GM10847 (cell line): ENCODE measurements around the gene XIRP2.

Source experiments
- POLR2A ChIP-seq: IDR thresholded peaks from 2 replicates; pipeline ENCODE4 v1.6.1; 2011; ENCODE audit not compliant: insufficient read length; ENCODE audit errors: extremely low read depth

Gene XIRP2

DNA sequence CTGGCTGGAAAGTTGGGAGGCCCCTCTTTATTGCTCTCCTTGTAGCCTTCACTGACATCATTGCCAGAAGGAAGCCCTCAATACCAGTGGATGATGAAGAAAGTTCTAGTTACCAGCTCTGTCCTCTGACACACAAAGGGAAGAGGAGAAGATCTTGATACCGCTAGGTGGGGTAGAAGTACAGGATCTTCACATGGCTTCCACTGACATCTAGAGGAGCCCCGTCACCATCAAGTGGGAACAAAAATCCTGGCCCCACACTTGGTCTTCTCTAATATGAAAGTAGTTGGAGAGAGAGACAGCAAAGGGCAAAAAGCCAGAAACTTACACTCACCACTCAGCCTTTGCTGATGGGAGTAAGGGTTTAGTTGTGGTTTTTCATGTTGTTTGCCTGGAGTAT lies 12.4 kb downstream of the XIRP2 start:
- TF ChIP-seq POLR2A = no peak

DNA sequence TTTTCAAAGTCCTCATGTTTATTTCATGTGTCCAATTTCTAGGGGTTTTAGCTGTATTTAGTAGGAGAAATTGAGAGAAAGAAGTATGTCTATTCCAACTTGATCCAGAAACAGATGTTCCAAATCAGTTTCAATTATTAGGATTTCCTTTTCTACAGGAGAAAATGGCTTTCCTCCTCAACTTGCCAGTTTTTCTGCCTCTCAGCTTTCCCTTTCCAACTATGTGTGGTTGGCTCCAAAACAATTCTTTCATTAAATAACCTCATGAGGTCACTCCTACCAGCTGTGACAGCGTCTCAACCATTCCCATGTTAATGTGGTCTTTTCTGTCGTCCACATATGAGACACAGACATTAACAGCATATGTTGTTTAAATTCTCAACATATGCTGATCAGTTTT lies 13.1 kb downstream of the XIRP2 start:
- TF ChIP-seq POLR2A = no peak

DNA sequence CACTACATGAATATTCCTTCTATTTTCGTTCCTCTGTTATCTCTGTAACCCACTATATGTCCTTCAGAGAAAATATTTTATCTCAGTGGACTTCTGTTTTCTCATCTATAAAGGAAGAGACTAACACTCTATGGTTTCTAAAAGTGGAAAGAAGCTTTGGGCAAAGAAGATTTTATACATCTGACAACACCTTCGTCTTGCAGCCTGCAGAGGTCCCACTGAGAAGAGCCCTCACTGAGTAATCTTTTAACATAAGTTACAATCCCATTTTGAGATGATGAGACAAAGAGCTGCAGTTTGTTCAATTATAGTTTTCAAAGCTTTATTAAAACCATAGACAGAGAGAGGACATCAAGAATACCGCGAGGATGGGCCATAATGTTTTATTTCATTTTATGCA lies 28.7 kb downstream of the XIRP2 start:
- TF ChIP-seq POLR2A = no peak

DNA sequence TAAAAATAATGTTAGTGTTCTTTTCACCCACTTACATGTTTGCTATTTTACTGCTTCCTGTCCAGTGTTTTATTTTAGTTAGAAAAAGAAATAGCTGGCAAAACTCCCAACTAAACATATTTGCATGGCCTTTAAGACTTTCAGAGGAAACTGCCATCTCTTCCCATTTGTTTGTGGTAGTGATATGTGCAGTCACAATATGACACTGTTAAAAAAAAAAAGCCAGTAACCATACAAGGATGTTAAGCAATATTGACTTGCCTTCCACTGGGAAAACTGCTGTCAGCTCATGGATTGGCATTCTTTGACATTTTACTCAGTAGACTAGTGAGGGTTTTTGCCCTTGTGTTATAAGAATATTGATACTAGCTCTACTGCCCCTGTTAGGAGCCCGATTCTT lies 29.1 kb downstream of the XIRP2 start:
- no peak for TF ChIP-seq POLR2A

DNA sequence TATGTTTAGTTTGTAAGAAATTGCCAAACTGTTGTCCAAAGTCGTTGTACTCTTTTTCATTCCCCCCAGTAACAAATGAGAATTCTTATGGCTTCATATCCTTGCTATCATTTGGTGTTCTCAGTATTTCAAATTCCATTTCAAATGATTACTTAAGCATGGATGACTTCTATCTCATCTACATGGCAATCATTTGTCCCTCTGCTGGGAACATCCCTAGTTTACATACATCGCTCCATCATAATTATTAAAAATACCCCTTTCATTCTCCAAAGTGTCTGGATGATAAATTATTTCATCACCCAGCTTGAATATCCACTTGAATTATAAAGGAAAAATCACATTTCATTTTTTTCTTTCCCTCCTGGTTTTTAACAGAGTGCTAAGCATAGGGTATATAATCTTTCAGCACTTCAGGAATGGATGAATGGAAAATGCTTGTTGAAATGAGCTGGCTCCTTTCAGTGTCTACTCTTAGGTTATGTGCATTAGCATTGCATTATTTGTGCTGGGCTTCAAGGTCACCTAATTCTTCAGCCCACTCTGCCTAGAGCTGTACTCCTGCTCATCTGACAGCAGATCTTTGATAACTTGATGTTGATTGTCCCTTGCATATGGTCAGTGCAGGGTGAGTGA lies 33.1 kb downstream of the XIRP2 start:
- no peak for TF ChIP-seq POLR2A

DNA sequence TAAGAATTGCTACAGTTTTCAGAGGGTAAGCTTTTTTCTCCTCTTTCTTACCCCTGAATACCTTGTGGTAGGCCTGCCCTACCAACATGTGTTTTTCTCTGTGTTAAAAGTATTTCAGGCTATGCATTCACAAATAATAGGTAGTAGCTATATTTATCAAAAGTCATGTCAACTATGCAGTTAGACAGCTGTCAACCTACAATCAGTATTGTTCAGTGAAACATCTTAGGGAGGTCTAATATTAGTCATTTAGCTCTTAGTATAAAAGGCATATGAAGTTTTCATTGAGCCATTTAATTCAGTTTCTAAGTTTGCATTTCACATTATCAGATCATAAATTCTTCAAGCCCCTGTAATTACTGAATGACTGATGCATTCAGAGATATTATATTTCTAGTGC lies 36.7 kb downstream of the XIRP2 start:
- no peak for TF ChIP-seq POLR2A

DNA sequence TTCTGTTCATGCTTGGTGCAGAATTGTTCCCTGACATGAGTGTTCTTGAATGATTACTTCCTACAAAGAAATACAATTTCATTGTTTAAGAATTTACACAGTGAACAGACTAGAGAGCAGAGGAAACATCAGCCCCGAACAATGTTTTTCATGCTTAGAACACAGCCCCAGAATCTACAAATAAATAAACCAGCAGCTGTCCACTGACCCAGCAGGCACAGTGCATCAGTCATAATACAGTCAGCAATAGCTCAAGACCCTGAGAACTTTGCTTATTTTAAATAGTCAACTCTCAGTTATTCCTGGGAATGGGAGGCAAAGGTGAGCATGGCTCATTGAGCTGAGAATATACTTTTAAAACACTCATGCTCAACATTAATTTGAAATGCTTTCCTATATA lies 38.4 kb downstream of the XIRP2 start:
- TF ChIP-seq POLR2A = no peak

DNA sequence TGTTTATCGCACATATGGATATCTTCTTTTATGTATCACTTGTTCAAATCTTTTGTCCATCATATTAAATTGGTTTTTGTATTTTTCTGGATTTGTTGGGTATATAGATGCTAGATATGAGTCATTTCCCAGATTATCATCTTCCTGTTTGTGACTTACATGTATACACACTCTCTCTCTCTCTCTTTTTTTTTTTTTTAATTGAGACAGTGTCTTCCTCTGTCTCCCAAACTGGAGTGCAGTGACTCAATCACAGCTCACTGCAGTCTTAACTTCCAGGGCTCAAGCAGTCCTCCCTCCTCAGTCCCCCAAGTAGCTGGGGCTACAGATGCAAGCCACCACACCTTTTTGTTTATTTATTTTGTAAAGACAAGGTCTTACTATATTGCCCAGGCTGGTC lies 43.8 kb downstream of the XIRP2 start:
- no peak for TF ChIP-seq POLR2A

DNA sequence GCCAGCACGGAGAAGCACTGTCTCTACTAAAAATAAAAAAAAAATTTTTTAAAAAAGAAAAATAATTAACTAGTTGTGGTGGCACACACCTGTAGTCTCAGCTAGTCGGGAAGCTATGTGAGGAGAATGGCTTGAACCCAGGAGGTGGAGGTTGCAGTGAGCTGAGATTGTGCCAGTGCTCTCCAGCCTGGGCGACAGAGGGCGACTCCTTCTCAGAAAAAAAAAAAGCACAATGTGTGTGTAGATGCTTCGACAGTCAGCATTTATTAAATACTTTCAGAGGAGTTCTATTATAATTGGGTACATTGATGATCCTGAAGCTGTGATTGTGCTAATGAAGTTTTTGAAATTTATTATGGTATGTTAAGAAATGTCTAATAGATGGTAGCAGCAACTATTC lies 46.5 kb downstream of the XIRP2 start:
- TF ChIP-seq POLR2A = no peak

DNA sequence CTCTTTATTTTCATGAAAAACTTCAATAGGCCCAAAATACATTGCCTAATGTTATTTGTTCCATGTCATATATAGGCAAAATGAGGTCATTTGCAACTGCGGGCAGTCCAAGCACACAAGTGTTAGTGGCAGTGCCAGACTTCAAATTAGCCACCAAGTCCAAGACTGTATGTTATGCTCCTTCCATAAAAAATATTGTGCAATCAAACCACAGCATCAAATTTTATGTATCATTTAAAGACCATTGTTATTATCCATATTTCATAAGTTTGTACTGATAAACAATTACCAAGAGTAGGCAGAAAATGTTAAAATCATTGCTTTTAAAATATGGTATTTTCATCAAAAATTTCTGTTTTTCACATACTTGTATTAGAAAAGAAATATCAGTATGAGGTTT lies 54.1 kb downstream of the XIRP2 start:
- no peak for TF ChIP-seq POLR2A

DNA sequence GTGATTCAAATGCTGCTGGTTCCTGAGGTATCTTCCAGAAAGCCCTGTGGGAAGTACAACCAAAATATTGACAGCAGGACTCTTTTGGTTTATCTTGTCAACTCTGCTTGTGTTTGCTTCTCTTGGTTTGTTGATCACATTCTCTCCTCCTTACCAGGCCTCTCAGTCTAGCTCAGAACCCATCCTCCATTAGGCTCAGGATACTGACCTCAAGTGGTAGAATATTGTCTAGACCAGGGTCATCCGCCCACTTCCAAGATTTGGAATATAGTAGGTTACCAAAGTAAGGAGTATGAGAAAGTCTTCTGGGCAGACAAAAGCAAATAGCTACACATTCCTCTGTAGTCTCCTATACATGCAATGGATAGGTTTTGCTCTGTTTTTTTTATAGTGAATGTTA lies 56.6 kb downstream of the XIRP2 start:
- no peak for TF ChIP-seq POLR2A

DNA sequence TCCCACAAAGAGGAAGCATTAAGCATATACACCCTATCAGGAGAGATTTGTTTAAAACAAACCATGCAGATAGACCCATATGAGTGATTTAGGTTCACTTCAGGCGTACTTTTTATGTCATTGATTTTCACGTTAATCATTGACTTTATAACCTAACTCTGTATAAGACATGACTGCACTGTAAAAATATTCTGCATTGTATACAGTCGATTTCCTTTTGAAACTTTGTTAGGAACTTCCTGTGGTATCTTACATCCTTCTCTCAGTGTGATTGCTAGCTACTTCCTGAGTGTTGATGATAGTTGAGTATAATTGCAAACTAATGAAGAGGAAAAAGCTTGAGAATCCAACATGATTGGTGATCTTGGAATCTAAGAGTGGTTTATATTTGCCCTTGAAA lies 69.4 kb downstream of the XIRP2 start:
- TF ChIP-seq POLR2A = no peak

DNA sequence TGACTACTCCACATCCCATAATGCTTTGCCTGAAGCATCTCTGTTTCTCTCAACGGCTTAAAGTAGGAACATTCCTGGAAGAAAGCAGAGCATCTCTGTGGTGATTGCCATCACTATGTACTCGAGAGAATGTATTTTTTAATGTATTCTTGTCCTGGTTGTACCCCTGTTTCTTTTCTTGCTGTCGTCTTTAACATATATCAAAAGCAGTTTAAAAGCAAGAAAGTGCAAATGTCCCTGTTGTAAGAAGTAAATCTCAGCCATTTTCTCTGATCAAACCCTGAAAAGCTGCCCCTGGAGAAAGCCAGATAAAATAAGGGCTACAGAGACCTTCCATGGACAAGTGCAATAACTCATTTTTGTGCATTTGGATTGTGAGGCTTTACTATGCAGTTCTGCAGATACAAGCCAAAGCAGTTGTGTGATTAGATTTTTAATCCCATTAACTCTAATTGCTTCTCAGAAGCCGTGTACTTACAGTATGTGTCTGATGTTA lies 70.8 kb downstream of the XIRP2 start:
- no peak for TF ChIP-seq POLR2A

DNA sequence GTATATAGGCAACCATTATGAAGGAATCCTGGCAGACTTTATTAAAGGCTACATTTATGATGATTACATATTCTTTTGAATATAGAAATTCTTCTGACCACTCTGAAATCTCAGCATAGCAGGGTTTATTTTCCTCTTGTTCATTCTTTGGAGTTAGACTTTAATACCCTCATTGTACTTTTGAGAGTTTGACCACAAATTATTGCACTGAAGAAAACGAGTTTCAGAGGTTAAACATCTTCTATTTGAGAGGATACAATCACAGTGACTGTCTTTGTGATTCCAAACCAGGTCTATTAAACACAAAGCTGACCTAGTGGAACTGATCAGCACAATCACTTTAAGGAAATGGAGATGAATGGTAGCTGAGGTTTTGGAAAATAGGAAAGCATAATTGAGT lies 71.3 kb downstream of the XIRP2 start:
- no peak for TF ChIP-seq POLR2A

DNA sequence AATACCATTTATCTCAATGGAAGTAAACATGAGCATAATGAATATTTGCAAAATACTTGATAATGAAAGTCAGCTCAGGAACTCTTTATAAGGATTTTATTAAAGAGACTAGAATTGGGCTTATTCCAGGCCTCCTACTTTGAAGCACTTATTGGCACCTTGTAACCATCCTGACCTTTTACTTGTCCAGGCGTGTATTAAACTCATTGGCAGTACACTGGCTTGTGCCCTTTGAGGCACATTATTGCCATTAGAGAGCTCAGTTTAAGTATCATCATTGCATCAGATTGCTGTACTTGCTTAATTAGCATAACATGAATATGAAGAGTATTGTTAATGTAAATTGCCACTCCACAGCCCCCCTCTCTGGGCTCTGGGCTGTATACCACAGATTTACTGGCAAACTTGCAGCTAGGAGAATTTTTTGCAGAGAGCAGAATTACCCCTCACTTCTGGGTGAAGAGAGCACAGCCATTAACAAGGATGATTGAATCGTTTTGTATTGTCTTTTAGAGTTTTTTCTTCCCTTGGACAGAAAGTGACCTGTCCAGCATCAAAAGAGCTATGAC lies 72.5 kb downstream of the XIRP2 start:
- TF ChIP-seq POLR2A = no peak

DNA sequence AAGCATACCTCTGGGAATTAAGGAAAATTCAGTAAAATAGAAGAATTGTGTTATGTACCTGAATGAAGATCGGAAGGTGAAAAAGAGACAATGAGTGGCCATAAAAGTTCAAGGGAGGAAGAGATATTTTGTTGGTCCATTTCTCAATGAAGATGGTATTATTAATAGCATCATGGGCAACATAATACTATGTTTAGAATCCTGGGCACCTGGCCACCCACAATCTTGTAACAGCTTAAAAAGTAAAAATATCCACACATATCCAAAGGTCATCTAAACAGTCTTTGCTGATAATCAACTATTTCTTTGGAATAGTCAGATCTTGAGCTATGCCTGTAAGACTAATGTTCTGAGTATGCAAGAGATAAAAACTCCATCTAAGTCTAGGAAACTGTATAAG lies 73.7 kb downstream of the XIRP2 start:
- no peak for TF ChIP-seq POLR2A

DNA sequence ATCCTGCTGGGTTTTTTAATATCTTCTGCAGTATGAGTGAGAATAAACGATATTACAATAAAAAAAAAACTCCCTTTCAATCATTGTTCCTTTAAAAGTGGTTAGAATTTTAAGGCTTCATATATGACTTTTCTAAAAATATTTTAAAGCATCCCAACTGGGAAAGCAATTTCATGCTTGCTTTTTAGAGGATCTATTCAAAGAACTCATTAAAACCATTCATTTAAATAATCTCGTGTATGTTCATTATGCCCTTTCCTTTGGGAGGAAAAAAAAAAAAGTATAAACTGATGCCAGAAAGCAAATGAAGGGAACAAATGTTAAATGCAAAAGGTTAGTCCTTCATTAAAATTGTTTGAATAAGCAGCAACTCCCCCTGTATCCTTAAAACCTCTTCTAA lies 81.2 kb downstream of the XIRP2 start:
- TF ChIP-seq POLR2A = no peak
